ENCODE results near the gene CYP3A4.

Gene CYP3A4

GRCh38 chr7:99719996-99720769 is 63.8 kb downstream of the CYP3A4 start:
- no peak for DNase-seq

DNA sequence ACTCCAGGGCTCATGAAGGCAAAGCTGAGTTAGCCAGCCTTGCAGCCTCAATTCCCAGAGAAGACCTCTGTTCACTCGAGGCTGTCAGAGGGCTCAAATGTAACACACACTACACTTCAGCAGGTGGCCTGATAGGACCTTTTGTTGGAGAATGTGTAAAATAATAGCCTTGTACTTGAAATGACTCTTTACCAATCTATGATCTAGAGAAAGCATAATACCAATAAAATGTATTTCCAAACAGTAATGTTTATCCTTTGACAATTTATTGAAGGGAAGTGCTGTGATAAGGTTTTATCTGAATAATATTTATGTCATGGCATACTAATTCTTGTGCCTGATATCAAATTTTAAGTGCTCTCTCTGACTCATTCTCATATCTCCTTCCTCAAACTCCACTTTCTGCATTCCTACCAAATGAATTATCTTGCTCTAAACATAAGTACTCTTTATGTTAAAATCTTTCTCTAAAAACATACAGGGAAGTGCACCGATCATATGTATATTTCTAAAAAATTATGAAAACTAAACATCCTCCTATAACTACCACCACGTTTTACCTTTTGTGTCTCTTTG is 69.9 kb downstream of the CYP3A4 start:
- DNase-seq: no peak

DNA sequence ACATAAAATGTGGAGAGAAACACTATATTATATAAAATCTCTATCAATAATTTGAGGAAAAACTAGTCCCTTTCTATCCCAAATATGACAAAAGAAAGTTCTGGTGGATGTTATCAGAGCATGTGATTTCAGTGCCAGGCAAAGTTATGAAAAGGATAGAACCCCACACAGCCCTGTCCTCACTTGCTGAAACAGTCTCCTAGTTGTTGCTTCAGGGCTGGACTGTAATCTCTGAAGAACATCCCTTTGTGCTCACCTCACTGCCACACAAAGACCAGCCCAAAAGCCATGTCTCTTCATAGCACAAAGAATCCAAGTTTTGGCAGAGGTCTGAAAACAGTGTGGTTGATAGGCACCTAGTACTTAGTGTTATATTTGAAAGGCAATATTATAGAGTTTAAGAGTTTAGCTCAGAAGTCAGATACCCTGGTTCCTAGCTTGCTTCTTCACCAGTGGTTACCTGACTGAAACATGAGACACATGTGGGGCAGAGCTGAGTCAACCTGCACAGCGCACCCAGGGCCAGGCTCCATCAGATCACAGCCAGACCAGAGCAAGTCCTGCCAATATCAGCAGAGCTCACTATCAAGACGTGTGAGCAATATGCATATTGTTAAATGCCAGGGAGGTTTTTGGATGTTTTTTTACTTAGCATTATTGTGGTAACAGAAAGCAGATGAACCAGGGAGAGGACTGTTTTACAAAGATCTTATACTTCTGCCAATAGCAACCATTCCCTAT is 74.0 kb downstream of the CYP3A4 start:
- DNase-seq: no peak

GRCh38 chr7:99709260-99709659 is 74.7 kb downstream of the CYP3A4 start:
- DNase-seq: no peak

DNA sequence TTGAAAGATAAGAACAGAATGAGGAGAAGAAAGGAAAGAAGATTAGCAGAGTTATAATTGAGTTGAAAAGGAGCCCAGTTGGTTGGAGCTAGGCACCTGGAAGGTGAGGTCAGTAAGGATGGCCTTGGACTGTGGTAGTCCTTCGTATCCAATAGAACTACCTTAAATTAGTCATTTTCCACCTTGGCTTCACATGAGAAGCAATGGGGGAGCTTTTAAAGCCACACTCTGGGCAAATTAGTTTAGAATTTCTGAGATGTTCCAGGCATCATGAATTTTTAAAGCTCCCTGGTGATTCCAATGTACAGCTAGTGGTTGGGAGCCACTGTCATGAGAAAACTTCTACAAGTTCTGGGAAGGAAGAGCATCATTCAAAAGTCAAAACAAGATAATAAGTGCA is 76.9 kb downstream of the CYP3A4 start:
- DNase-seq: no peak
